SH-SY5Y (cell line): ENCODE data around the gene GAPDH.

Source experiments
- GATA2 ChIP-seq: IDR thresholded peaks from 2 replicates; pipeline ENCODE4 v1.6.1; 2011; ENCODE audit warnings: mild to moderate bottlenecking, low read depth, low read length
- GATA3 ChIP-seq: IDR thresholded peaks from 2 replicates; pipeline ENCODE4 v1.6.1; 2011; ENCODE audit warnings: low read depth, mild to moderate bottlenecking, low read length, moderate library complexity

GAPDH gene

DNA sequence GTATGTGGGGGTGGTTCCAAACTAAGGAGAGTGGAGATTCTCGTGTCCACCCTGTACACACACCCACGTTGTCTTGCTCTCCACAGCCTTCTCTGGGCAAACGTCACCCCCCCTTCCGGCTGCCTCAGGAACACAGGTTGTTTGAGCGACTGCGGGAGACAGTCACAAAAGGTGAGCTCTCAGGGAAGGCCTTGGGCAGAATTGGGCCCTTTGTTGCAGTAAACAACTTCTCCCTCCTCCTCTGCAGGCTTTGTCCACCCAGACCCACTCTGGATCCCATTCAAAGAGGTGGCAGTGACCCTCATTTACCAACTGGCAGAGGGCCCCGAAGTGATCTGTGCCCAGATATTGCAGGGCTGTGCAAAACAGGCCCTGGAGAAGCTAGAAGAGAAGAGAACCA is 8.1 kb upstream of the GAPDH start:
- no peak for TF ChIP-seq GATA2
- no peak for TF ChIP-seq GATA3

DNA sequence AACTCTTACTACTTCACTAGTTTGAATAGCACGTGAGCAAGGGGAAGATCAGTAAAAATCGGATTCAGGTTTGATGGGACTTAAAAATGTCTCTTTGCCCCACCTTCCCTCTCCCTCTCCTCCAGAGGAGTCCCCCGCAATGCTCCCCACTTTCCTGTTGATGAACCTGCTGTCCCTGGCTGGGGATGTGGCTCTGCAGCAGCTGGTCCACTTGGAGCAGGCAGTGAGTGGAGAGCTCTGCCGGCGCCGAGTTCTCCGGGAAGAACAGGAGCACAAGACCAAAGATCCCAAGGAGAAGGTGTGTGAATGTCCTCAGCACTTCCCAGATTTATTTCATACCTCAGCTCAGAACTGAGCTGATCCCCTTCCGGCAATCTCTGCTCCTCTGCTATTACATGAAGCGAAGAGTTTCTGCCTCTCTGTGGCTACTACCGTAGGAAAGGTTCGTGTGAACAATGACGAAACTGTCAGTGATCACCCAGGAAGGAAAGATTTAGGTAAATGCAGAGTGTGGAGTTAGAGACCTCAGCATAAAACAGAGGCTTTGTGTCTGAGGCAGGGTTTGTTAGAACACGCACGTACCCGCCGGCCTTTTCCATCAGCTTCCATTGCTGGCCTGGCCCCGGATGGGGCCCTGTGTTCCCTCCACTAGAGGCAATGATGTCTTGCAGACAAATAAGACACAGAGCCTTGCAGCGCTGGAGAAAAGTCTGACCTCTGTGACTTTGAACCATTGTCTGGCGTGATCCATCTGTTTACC is 7.4 kb upstream of the GAPDH start:
- TF ChIP-seq GATA3 = no peak
- no peak for TF ChIP-seq GATA2

DNA sequence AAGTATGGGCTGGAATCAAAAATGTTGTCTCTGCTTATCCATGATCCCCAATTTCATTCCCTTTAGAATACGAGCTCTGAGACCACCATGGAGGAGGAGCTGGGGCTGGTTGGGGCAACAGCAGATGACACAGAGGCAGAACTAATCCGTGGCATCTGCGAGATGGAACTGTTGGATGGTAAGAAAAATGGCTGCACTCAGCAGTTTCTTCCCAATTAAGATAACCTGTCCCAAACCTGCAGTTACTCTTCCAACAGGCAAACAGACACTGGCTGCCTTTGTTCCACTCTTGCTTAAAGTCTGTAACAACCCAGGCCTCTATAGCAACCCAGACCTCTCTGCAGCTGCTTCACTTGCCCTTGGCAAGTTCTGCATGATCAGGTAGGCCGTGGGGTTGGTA is 6.6 kb upstream of the GAPDH start:
- TF ChIP-seq GATA3 (no peak), GATA2 (no peak)

DNA sequence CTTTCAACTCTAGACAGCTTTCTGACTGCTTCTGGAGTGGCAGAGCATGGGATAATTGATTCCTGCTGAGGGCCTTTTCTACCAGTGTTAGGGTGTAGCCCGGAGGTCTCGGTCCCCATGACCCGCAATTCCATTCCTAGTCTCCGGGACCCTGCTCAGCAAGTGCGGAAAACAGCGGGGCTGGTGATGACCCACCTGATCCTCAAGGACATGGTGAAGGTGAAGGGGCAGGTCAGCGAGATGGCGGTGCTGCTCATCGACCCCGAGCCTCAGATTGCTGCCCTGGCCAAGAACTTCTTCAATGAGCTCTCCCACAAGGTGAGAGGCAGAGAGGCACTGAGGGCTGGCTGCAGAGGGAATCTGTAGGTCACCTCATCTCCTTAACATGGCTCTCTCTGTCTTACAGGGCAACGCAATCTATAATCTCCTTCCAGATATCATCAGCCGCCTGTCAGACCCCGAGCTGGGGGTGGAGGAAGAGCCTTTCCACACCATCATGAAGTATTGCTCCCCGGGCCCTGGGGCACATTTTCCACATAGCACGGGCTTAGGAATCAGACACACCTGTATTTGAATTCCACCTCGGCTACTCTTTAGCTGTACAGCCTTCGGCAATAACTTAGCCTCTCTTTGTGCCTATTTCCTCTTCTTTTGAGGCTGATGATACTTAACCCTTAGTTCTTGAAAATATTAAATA is 5.6 kb upstream of the GAPDH start:
- TF ChIP-seq GATA2 (no peak), GATA3 (no peak)

DNA sequence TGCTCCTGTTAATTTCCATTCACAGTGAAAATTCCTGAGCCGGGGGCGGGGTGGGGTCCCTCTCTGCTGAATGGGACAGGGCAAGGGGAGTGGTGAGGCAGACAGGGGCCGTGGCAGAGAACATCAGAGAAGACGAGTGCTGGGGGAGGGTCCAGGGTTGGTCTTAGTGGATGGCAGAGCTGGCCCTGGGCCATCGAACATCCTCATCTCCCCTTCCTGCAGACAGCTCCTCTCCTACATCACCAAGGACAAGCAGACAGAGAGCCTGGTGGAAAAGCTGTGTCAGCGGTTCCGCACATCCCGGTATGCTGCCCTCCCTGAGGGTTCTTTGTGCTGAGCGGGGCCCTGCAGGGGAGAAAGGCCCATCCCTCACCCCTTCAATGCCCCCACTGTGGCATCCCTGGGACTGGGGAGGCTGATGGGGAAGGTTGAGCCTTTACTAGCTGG is 5.0 kb upstream of the GAPDH start:
- TF ChIP-seq GATA2 (no peak), GATA3 (no peak)

DNA sequence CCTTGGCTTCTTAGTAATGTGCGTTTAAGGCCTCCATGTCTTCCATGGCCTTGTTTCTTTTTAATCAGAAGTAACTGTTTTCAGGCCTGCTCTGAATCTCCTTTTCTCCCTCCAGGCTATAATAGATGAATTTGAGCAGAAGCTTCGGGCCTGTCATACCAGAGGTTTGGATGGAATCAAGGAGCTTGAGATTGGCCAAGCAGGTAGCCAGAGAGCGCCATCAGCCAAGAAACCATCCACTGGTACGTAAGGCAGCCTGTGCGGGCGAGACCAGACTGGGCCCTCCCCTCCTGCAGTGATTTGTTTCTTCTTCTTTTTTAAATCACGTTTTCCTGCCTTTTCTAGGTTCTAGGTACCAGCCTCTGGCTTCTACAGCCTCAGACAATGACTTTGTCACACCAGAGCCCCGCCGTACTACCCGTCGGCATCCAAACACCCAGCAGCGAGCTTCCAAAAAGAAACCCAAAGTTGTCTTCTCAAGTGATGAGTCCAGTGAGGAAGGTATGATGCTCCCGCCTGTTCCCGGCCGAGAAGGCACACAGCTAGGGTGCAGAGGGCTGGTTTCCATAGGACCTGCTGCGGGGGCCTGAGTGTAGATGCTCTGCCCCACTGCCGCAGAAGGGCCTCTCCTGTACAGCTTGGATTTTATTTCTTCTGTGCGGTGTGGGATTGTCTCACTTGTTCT is 3.6 kb upstream of the GAPDH start:
- no peak for TF ChIP-seq GATA2
- TF ChIP-seq GATA3 = no peak

DNA sequence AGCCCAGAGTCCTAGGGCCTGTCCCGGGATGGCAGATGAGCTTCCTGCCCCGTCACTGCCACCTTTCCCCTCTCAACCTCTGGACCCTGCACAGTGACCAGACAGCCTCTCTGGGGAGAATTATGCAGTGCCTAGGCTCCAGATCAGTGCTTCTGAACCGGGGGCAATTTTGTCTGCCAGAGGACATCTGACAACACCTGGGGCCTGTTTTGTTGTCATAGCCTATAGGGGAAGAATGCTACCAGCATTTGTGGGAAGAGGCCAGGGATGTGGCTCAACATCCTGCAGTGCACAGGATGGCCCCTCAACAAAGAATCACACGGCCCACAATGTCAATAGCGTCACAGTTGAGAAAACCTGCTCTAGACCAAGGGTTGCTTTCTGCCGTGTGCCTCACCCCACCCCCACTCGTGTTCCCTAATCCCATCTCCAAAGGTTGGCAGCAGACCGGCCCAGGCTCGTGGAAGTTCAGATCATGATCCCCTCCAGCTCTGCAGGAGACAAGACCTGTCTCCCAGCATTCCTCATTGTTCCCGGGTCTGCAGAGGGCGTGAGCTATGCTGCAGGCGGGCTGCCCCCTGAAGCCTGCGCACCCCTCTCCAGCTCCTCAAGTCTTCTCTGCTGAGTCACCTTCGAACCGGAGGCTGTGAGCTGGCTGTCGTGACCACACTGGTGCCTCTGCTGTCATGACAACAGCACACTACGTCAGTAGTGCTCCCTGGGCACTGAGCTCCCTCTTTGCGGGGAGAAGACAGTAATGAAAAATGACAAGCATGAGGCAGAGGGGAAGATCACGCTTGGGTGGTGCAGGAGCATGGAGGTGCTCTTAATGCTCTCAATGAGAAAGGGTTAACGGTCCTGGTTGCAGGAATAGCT is 2.0 kb upstream of the GAPDH start:
- TF ChIP-seq GATA2 (no peak), GATA3 (no peak)

DNA sequence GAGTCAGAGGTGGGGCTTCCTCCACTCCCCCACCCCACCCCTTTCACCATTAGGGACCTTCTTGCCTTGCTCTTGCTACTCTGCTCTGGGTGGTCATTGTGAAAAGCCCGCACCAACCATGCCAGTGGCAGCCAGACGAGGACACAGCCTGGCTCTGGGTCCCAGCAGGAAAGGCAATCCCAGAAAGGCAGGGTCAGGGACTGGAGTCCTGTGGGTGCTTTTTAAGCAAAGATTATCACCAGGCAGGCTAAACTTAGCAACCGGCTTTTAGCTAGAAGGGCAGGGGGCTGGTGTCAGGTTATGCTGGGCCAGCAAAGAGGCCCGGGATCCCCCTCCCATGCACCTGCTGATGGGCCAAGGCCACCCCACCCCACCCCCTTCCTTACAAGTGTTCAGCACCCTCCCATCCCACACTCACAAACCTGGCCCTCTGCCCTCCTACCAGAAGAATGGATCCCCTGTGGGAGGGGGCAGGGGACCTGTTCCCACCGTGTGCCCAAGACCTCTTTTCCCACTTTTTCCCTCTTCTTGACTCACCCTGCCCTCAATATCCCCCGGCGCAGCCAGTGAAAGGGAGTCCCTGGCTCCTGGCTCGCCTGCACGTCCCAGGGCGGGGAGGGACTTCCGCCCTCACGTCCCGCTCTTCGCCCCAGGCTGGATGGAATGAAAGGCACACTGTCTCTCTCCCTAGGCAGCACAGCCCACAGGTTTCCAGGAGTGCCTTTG is 1.2 kb upstream of the GAPDH start:
- TF ChIP-seq GATA3 = no peak
- no peak for TF ChIP-seq GATA2

DNA sequence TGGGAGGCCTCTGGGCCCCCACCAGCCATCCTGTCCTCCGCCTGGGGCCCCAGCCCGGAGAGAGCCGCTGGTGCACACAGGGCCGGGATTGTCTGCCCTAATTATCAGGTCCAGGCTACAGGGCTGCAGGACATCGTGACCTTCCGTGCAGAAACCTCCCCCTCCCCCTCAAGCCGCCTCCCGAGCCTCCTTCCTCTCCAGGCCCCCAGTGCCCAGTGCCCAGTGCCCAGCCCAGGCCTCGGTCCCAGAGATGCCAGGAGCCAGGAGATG is 729 bp upstream of the GAPDH start:
- TF ChIP-seq GATA2 = no peak
- no peak for TF ChIP-seq GATA3

DNA sequence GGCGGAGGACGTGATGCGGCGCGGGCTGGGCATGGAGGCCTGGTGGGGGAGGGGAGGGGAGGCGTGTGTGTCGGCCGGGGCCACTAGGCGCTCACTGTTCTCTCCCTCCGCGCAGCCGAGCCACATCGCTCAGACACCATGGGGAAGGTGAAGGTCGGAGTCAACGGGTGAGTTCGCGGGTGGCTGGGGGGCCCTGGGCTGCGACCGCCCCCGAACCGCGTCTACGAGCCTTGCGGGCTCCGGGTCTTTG is 303 bp downstream of the GAPDH start:
- TF ChIP-seq GATA3 (no peak), GATA2 (no peak)

DNA sequence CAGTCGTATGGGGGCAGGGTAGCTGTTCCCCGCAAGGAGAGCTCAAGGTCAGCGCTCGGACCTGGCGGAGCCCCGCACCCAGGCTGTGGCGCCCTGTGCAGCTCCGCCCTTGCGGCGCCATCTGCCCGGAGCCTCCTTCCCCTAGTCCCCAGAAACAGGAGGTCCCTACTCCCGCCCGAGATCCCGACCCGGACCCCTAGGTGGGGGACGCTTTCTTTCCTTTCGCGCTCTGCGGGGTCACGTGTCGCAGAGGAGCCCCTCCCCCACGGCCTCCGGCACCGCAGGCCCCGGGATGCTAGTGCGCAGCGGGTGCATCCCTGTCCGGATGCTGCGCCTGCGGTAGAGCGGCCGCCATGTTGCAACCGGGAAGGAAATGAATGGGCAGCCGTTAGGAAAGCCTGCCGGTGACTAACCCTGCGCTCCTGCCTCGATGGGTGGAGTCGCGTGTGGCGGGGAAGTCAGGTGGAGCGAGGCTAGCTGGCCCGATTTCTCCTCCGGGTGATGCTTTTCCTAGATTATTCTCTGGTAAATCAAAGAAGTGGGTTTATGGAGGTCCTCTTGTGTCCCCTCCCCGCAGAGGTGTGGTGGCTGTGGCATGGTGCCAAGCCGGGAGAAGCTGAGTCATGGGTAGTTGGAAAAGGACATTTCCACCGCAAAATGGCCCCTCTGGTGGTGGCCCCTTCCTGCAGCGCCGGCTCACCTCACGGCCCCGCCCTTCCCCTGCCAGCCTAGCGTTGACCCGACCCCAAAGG is 804 bp downstream of the GAPDH start:
- TF ChIP-seq GATA2 (no peak), GATA3 (no peak)

DNA sequence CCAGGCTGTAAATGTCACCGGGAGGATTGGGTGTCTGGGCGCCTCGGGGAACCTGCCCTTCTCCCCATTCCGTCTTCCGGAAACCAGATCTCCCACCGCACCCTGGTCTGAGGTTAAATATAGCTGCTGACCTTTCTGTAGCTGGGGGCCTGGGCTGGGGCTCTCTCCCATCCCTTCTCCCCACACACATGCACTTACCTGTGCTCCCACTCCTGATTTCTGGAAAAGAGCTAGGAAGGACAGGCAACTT is 1.3 kb downstream of the GAPDH start:
- TF ChIP-seq GATA3 = no peak
- no peak for TF ChIP-seq GATA2

DNA sequence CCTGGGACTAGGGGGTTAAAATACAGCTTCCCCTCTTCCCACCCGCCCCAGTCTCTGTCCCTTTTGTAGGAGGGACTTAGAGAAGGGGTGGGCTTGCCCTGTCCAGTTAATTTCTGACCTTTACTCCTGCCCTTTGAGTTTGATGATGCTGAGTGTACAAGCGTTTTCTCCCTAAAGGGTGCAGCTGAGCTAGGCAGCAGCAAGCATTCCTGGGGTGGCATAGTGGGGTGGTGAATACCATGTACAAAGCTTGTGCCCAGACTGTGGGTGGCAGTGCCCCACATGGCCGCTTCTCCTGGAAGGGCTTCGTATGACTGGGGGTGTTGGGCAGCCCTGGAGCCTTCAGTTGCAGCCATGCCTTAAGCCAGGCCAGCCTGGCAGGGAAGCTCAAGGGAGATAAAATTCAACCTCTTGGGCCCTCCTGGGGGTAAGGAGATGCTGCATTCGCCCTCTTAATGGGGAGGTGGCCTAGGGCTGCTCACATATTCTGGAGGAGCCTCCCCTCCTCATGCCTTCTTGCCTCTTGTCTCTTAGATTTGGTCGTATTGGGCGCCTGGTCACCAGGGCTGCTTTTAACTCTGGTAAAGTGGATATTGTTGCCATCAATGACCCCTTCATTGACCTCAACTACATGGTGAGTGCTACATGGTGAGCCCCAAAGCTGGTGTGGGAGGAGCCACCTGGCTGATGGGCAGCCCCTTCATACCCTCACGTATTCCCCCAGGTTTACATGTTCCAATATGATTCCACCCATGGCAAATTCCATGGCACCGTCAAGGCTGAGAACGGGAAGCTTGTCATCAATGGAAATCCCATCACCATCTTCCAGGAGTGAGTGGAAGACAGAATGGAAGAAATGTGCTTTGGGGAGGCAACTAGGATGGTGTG is 1.9 kb downstream of the GAPDH start:
- TF ChIP-seq GATA3 (no peak), GATA2 (no peak)
